Hepatocyte (in vitro differentiated cells): ENCODE results near the gene SULT6B1.

Experiments
- EZH2 ChIP-seq: fragments of 200-600 bp; sonication (generic); IDR thresholded peaks from 2 replicates; pipeline ENCODE4 v1.6.1; 2016; ENCODE audit warnings: antibody characterized with exemption, mild to moderate bottlenecking, borderline replicate concordance
- EZH2phosphoT487 ChIP-seq: fragments of 200-600 bp; sonication (generic); IDR thresholded peaks from one replicate; pipeline ENCODE4 v1.6.1; 2018; ENCODE audit warnings: antibody characterized with exemption, mild to moderate bottlenecking, low read depth, moderate library complexity; ENCODE audit not compliant: unreplicated experiment, severe bottlenecking
- TF ChIP-seq, protein P1 (sequence below): fragments of 200-600 bp; sonication (generic); IDR thresholded peaks from 2 replicates; pipeline ENCODE4 v1.5.1; 2016; ENCODE audit warnings: antibody characterized with exemption, mild to moderate bottlenecking; ENCODE audit not compliant: poor library complexity

DNA sequence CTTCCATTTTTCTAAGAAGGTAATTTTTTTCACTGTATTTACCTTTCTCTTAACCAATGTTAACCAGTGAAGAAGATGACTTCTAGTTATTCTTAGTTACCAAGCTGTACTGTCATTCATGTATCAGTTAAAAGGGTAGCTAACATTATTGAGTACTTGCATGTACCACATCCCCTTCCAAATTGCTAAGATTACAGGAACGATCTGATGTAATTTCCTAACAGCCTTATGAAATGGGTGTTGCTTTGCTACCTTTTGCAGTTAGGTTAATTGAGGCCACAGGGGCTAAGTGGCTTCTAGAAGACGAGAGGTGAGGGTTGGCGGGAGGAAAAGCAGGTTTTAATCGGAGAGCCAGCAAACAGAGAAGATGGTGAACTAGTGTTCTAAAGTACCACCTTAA is 1.8 kb upstream of the SULT6B1 start:
- TF ChIP-seq, protein P1, sequence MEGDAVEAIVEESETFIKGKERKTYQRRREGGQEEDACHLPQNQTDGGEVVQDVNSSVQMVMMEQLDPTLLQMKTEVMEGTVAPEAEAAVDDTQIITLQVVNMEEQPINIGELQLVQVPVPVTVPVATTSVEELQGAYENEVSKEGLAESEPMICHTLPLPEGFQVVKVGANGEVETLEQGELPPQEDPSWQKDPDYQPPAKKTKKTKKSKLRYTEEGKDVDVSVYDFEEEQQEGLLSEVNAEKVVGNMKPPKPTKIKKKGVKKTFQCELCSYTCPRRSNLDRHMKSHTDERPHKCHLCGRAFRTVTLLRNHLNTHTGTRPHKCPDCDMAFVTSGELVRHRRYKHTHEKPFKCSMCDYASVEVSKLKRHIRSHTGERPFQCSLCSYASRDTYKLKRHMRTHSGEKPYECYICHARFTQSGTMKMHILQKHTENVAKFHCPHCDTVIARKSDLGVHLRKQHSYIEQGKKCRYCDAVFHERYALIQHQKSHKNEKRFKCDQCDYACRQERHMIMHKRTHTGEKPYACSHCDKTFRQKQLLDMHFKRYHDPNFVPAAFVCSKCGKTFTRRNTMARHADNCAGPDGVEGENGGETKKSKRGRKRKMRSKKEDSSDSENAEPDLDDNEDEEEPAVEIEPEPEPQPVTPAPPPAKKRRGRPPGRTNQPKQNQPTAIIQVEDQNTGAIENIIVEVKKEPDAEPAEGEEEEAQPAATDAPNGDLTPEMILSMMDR: no peak
- no peak for TF ChIP-seq EZH2phosphoT487
- no peak for TF ChIP-seq EZH2
